ENCODE data around the gene ZFP28. TPM values are rescaled to one million over a fixed set of nuclear protein-coding genes. Genes with fewer than 3 reads are reported as not detected.

ZFP28 gene
- total RNA-seq, 4 donors from 2014 or later: 8.1 to 10.6 (median 9.3) TPM

GRCh38 chr19:56572589-56572988 is 33.8 kb downstream of the ZFP28 start:
- no peak for TF ChIP-seq CTCF (IDR thresholded peaks at IDR 0.05; ENCODE audit: low read depth)

GRCh38 chr19:56573914-56574313 is 35.2 kb downstream of the ZFP28 start:
- TF ChIP-seq CTCF (IDR thresholded peaks at IDR 0.05; ENCODE audit: low read depth): no peak

GRCh38 chr19:56577719-56578602 is 39.2 kb downstream of the ZFP28 start:
- TF ChIP-seq CTCF (IDR thresholded peaks at IDR 0.05; ENCODE audit: low read depth): no peak

- TF ChIP-seq CTCF (IDR thresholded peaks at IDR 0.05; ENCODE audit: low read depth): no peak
These were observed 55.7 kb downstream of the ZFP28 start for GRCh38 chr19:56594446-56594782.

DNA sequence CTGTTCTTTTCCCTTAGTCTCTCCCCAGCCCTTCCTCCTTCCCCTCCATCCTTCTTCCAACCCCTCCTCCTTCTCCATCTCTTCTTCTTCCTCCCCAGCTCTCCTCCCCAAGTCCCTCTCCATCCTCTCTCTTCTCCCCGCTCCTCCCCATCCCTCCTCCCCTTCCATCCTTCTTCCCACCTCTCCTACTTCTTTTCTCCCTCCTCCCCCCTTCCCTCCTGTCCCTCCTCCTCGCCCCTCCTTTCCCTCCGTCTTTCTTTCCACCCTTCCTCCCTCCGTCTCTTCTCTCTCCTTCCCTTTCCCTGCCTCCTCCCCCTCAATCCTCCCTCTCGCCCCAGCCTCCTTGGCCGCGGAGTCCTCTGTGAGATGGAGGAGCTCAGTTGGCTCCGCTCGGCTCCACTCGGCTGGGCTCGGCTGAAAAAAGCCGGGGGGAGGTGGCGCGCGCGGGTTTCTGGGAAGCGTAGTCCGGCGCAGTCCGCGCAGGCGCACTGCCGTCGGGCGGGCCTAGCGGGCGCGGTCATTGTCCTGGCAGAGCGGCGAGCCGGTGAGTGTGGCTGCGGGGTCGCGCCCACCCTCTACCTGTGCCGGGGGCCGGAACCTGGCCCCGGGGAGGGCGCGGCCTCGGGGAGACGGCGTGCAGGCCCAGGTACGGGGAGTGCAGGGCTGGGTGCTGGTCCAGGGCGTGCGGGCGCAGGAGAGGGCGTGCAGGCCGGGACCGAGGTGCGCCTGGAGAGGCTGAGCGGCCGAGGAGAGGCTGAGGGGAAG is 56.2 kb downstream of the ZFP28 start, which contains the start of gene ZNF71:
ZNF71 (plus strand) TSS at position 520 of the 765 bp plus-strand sequence. CDS start 6,257 bp downstream, outside the sequence.
- TF ChIP-seq CTCF (IDR thresholded peaks at IDR 0.05; ENCODE audit: low read depth): no peak

DNA sequence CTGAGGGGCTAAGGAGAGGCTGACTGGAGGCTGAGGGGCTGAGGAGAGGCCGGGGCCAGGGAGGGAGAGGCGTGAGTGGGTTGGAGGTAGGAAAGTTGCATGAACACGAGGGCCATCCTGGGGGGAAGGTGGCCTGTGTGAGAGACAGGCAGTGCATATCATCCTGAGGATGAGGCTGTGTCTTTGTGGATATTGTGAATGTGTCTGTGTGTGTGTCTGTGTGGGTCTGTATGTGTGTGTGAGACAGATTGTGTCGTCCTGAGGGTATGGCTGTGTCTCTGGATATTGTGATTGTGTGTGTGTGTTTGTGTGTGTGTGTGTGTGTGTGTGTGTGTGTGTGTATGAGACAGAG is 56.8 kb downstream of the ZFP28 start:
- no peak for TF ChIP-seq CTCF (IDR thresholded peaks at IDR 0.05; ENCODE audit: low read depth)

DNA sequence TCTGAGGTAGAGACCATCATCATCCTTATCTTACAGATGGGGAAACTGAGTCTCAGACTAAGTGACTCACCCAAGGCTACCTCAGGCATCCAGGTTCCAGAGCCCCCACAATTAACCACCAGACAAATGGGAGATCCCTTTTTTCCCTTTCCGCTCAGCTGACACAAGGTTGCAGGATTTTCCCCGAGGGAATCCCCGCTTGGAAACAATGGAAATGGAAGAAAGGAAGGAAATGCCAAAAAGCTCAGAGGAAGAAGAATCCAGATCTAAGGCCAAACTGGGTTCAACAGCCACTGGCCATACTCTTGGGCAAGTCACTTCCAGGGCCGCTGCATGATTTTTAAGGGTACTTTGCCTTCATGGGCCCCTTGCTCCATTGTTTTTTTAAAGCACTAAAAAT is 57.9 kb downstream of the ZFP28 start:
- no peak for TF ChIP-seq CTCF (IDR thresholded peaks at IDR 0.05; ENCODE audit: low read depth)

All from subcutaneous adipose tissue (tissue), 4 donors.